Caco-2 (cell line): ENCODE data around the gene TNFRSF18. TPM values are rescaled to one million over a fixed set of nuclear protein-coding genes. Genes with fewer than 3 reads are reported as not detected.

Source experiments
- BruUV-seq: library from RNA; stranded (reverse); fragments of 400-500 nt; replicated peaks from 2 replicates; lab custom pipeline; 2021; lab: Mats Ljungman, UMichigan
- CTCF ChIA-PET: fragments of 300-600 bp; sonication (Branson Sonifier 250); formaldehyde crosslinking; loops from one replicate; lab custom pipeline; 2022; ENCODE audit warnings: antibody characterized with exemption; lab: Charles Lee
- POLR2A ChIA-PET: fragments of 300-600 bp; sonication (Branson Sonifier 250); formaldehyde crosslinking; loops from one replicate; lab custom pipeline; 2022; ENCODE audit warnings: antibody characterized with exemption; lab: Charles Lee
- DNase-seq, 2 experiments: peaks; one replicate each; pipeline versions ENCODE4 v3.0.0 to v3.0.0-alpha.2; 2020 to 2022
- H3K27me3 ChIP-seq: replicated peaks from 2 replicates; pipeline ENCODE4 v1.6.0; 2011; ENCODE audit warnings: low read length; ENCODE audit not compliant: control insufficient read depth, insufficient read depth
- H3K36me3 ChIP-seq: 2 replicates; pipeline ENCODE4 v1.5.1; 2011; ENCODE audit warnings: low read length; ENCODE audit not compliant: control insufficient read depth, insufficient read depth
- H3K4me1 ChIP-seq: fragments of 250-450 bp; sonication (Bioruptor Pico); 2 replicates; pipeline ENCODE4 v1.5.1; 2020; ENCODE audit warnings: mild to moderate bottlenecking
- H3K4me3 ChIP-seq: 2 replicates; pipeline ENCODE4 v1.5.1; 2011; ENCODE audit warnings: low read depth, mild to moderate bottlenecking, control low read depth, low read length
- H3K9me3 ChIP-seq: fragments of 250-450 bp; sonication (Bioruptor Pico); 2 replicates; pipeline ENCODE4 v1.5.1; 2020; ENCODE audit warnings: mild to moderate bottlenecking, moderate library complexity
- H3K27ac Mint-ChIP-seq: one replicate; pipeline ENCODE4 v1.8.0; 2022; ENCODE audit warnings: mixed read lengths; ENCODE audit not compliant: unreplicated experiment
- H3K27me3 Mint-ChIP-seq: one replicate; pipeline ENCODE4 v1.8.0; 2022; ENCODE audit warnings: mixed read lengths; ENCODE audit not compliant: insufficient read depth, unreplicated experiment
- H3K36me3 Mint-ChIP-seq: one replicate; pipeline ENCODE4 v1.8.0; 2022; ENCODE audit warnings: mild to moderate bottlenecking, mixed read lengths; ENCODE audit not compliant: insufficient read depth, unreplicated experiment
- H3K4me1 Mint-ChIP-seq: one replicate; pipeline ENCODE4 v1.8.0; 2022; ENCODE audit warnings: low read depth, mixed read lengths; ENCODE audit not compliant: unreplicated experiment
- H3K4me3 Mint-ChIP-seq: one replicate; pipeline ENCODE4 v1.8.0; 2022; ENCODE audit warnings: mild to moderate bottlenecking, moderate library complexity, mixed read lengths; ENCODE audit not compliant: unreplicated experiment
- H3K9me3 Mint-ChIP-seq: one replicate; pipeline ENCODE4 v1.8.0; 2022; ENCODE audit warnings: mixed read lengths; ENCODE audit not compliant: unreplicated experiment
- intact Hi-C: fragments of 100-400 bp; cut with micrococcal nuclease; formaldehyde crosslinking; loops from one replicate; pipeline ENCODE4 v1.10.0; 2022; ENCODE audit not compliant: unreplicated experiment
- total RNA-seq: library from RNA; stranded (reverse); gene quantifications from 2 replicates; pipeline ENCODE4 v1.2.3, GENCODE V29; 2022
- TF ChIP-seq, protein P1 (sequence below), 2 experiments: fragments of 200-600 bp in 1 of 2; IDR thresholded peaks; 1 replicate in 1 of 2; 2 replicates in 1 of 2; pipeline versions ENCODE4 v1.5.1 to v1.8.0; 2011 to 2022; ENCODE audit warnings: antibody characterized with exemption in 1 of 2, control low read depth in 1 of 2, inconsistent platforms in 1 of 2, low read depth in 1 of 2, low read length in 1 of 2, mild to moderate bottlenecking in 1 of 2, moderate library complexity in 1 of 2; ENCODE audit not compliant: insufficient read depth in 1 of 2, severe bottlenecking in 1 of 2, unreplicated experiment in 1 of 2

TNFRSF18 gene
- total RNA-seq, 1 experiment from 2014 or later, result not detected

DNA sequence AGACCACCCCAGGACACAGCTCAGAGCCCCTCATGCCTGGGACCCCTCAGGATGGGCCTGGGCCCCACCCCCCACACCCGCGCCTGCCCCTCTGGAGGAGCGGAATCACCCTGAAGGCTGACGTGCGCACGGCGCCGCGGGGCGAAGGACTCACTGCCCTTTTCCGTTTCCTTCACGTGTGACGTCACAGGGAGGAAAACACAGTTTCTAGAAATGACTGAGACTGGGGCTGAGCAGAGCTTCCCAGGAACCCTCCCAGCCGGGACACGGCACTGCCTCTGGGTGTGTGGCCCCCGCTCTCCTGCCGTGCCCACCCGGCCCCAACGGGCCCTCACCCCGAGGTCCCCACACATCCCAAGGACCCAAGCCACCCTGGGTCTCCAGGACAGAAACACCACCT lies 12.9 kb upstream of the TNFRSF18 start:
- POLR2A ChIA-PET, result no interaction called here
- BruUV-seq, result no TSS peak
- Histone ChIP-seq H3K4me3 (no peak overlapping the region), H3K4me1 (no peaks in the 10 kb centered on the region), H3K27me3 (no peaks in the 10 kb centered on the region), H3K9me3 (no peaks in the 10 kb centered on the region), H3K36me3 (peaks cover 1% of the 10 kb centered on the region; the same call in 1 of the 2 replicates)
- Mint-ChIP-seq H3K4me3 (no peak overlapping the region), H3K4me1 (no peaks in the 10 kb centered on the region), H3K36me3 (peaks cover 36% of the 10 kb centered on the region), H3K9me3 (no peaks in the 10 kb centered on the region), H3K27ac (no peak overlapping the region), H3K27me3 (no peaks in the 10 kb centered on the region)
- CTCF ChIA-PET, result no interaction called here
- intact Hi-C loops, result no loop called here
- no peak for DNase-seq
- TF ChIP-seq, protein P1, sequence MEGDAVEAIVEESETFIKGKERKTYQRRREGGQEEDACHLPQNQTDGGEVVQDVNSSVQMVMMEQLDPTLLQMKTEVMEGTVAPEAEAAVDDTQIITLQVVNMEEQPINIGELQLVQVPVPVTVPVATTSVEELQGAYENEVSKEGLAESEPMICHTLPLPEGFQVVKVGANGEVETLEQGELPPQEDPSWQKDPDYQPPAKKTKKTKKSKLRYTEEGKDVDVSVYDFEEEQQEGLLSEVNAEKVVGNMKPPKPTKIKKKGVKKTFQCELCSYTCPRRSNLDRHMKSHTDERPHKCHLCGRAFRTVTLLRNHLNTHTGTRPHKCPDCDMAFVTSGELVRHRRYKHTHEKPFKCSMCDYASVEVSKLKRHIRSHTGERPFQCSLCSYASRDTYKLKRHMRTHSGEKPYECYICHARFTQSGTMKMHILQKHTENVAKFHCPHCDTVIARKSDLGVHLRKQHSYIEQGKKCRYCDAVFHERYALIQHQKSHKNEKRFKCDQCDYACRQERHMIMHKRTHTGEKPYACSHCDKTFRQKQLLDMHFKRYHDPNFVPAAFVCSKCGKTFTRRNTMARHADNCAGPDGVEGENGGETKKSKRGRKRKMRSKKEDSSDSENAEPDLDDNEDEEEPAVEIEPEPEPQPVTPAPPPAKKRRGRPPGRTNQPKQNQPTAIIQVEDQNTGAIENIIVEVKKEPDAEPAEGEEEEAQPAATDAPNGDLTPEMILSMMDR (IDR thresholded peaks at IDR 0.05; ENCODE audit: insufficient read depth in 1 of 2, low read depth in 1 of 2, low read length in 1 of 2, severe bottlenecking in 1 of 2, unreplicated experiment in 1 of 2), result no peak

DNA sequence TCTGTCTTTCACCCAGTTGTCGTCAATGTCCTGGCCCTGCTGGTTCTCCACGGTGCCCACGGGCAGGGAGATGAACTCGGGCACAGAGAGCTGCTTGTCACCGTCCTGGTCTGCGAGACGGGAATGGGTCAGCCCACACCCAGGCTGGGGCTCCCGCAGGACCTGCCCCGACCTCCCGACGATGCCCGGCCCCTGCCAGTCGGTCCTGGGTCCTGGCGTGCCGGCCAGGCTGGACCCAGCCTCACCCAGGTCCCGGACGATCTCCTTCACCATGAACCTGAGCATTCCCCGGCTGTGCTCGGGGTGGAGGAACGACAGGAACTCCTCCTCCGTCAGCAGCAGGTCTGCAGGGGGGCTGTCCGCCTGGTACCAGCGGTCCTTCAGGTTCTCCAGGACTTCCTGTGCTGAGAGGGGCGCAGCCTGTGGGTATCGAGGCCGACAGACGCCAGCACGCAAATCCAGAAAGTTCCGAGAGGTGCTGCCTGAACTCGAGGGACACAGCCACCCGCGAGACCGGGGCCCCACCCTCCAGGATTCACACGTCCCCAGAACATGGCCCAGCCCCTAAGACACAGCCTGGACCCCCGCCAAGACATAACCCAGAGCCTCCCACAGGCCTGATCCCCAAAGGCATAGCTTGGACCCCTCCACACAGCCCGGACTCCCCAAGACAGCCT lies 12.3 kb upstream of the TNFRSF18 start:
- Mint-ChIP-seq H3K36me3 (peaks cover 33% of the 10 kb centered on the region), H3K4me3 (no peak overlapping the region), H3K4me1 (no peaks in the 10 kb centered on the region), H3K27ac (no peak overlapping the region), H3K27me3 (no peaks in the 10 kb centered on the region), H3K9me3 (no peaks in the 10 kb centered on the region)
- Histone ChIP-seq H3K27me3 (no peaks in the 10 kb centered on the region), H3K4me3 (no peak overlapping the region), H3K9me3 (no peaks in the 10 kb centered on the region), H3K4me1 (no peaks in the 10 kb centered on the region), H3K36me3 (peaks cover 1% of the 10 kb centered on the region; the same call in 1 of the 2 replicates)
- TF ChIP-seq, protein P1 (IDR thresholded peaks at IDR 0.05; ENCODE audit: insufficient read depth in 1 of 2, low read depth in 1 of 2, low read length in 1 of 2, severe bottlenecking in 1 of 2, unreplicated experiment in 1 of 2), result no peak
- ChIA-PET POLR2A (no interaction called here), CTCF (no interaction called here)
- intact Hi-C loops, result no loop called here
- no TSS peak for BruUV-seq
- DNase-seq, result no peak

DNA sequence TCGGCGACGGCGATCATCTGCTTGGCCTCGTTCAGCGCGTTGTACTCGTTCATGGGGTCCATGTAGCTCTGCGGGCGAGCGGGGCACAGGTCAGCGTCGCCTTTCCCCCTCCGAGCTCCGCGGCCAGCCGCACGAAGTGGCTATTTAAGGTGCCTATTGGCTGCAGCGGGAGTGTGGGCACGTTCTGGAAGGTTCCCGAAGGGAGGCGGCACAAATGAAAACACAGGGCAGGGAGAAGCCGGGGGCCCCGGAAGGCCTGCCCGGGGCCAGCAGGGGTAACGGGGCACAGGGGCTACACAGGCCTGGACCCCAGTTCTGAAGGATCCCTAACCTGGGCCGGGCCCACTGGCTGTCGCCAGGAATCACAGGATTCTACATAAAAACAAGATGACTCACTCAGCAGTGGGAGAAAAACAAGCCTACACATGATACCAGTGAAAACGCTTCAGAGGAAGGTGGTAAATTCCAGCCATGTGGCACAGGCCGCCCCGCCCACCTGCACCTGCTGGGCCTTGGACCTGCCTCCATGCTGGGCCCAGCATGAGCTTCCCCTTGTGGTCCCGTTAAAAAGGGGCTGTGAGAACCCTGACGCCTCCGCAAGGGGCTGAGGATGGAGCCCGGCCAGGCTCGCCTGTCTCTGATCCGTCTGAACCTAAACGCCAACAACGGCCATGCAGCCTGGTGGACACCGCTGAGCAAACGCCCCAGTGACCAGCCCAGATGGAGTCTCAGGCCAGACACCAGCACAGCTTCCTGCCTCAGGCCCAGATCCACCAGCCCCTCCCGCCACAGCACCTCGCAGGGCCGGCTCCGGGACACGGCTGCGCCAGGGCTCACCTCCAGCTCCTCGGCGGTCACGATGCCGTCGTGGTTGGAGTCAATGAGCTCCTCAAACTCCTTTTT lies 11.5 kb upstream of the TNFRSF18 start:
- DNase-seq, result no peak
- Histone ChIP-seq H3K4me1 (no peaks in the 10 kb centered on the region), H3K27me3 (no peaks in the 10 kb centered on the region), H3K9me3 (no peaks in the 10 kb centered on the region), H3K4me3 (no peak overlapping the region), H3K36me3 (peaks cover 1% of the 10 kb centered on the region; the same call in 1 of the 2 replicates)
- BruUV-seq, result no TSS peak
- ChIA-PET CTCF (no interaction called here), POLR2A (no interaction called here)
- Mint-ChIP-seq H3K9me3 (no peaks in the 10 kb centered on the region), H3K4me3 (no peak overlapping the region), H3K27me3 (no peaks in the 10 kb centered on the region), H3K4me1 (no peaks in the 10 kb centered on the region), H3K27ac (no peak overlapping the region), H3K36me3 (peaks cover 25% of the 10 kb centered on the region)
- intact Hi-C loops, result no loop called here
- TF ChIP-seq, protein P1 (IDR thresholded peaks at IDR 0.05; ENCODE audit: insufficient read depth in 1 of 2, low read depth in 1 of 2, low read length in 1 of 2, severe bottlenecking in 1 of 2, unreplicated experiment in 1 of 2), result no peak
